GM23338 (cell line): ENCODE data around the gene ERBB4. TPM values are rescaled to one million over a fixed set of nuclear protein-coding genes. Genes with fewer than 3 reads are reported as not detected.

ENCODE experiments used
- ATAC-seq: fragments of 200-7000 bp; cut with Tn5 transposase; 3 replicates; pipeline ENCODE4 v1.9.1; 2020
- DNase-seq: peaks from one replicate; pipeline ENCODE4 v3.0.0-alpha.2; 2015; ENCODE audit warnings: low spot score
- H2AFZ ChIP-seq: fragments of 200-600 bp; sonication (generic); 2 replicates; pipeline ENCODE4 v1.8.0; 2016; ENCODE audit warnings: antibody characterized with exemption, mild to moderate bottlenecking, moderate library complexity
- H3F3A ChIP-seq: fragments of 200-600 bp; sonication (generic); replicated peaks from 2 replicates; pipeline ENCODE4 v1.8.0; 2017; ENCODE audit warnings: antibody characterized with exemption, mixed run types, low read depth
- H3K27ac ChIP-seq: fragments of 200-600 bp; sonication (generic); 2 replicates; pipeline ENCODE4 v1.6.1; 2016; ENCODE audit warnings: low read depth
- H3K27me3 ChIP-seq: fragments of 200-600 bp; sonication (generic); 2 replicates; pipeline ENCODE4 v1.8.0; 2016; ENCODE audit warnings: mild to moderate bottlenecking, mixed run types, moderate library complexity; ENCODE audit not compliant: insufficient read depth
- H3K36me3 ChIP-seq: fragments of 200-600 bp; sonication (generic); 2 replicates; pipeline ENCODE4 v1.8.0; 2016; ENCODE audit warnings: mild to moderate bottlenecking; ENCODE audit not compliant: insufficient read depth
- H3K4me1 ChIP-seq: fragments of 200-600 bp; sonication (generic); 2 replicates; pipeline ENCODE4 v1.8.0; 2016; ENCODE audit warnings: mild to moderate bottlenecking, moderate library complexity; ENCODE audit not compliant: insufficient read depth
- H3K4me2 ChIP-seq: fragments of 200-600 bp; sonication (generic); 2 replicates; pipeline ENCODE4 v1.7.1; 2017; ENCODE audit warnings: mixed run types
- H3K4me3 ChIP-seq: fragments of 200-600 bp; sonication (generic); 2 replicates; pipeline ENCODE4 v1.6.1; 2016; ENCODE audit warnings: mixed run types
- H3K79me2 ChIP-seq: fragments of 200-600 bp; sonication (generic); replicated peaks from 2 replicates; pipeline ENCODE4 v1.8.0; 2017; ENCODE audit warnings: mild to moderate bottlenecking; ENCODE audit not compliant: insufficient read depth
- H3K9me2 ChIP-seq: fragments of 200-600 bp; sonication (generic); 2 replicates; pipeline ENCODE4 v1.8.0; 2017; ENCODE audit not compliant: insufficient read depth
- H4K20me1 ChIP-seq: fragments of 200-600 bp; sonication (generic); replicated peaks from 2 replicates; pipeline ENCODE4 v1.8.0; 2017; ENCODE audit warnings: mild to moderate bottlenecking; ENCODE audit not compliant: insufficient read depth
- H3K27ac Mint-ChIP-seq: 2 replicates; pipeline ENCODE4 v1.8.0; 2020; ENCODE audit warnings: inconsistent platforms, mild to moderate bottlenecking, moderate library complexity, mixed read lengths
- H3K27me3 Mint-ChIP-seq: 3 replicates; pipeline ENCODE4 v1.8.0; 2022; ENCODE audit warnings: low read depth, mild to moderate bottlenecking, moderate library complexity, mixed read lengths, inconsistent platforms; ENCODE audit not compliant: insufficient read depth, poor library complexity
- H3K36me3 Mint-ChIP-seq: 3 replicates; pipeline ENCODE4 v1.8.0; 2021; ENCODE audit warnings: low read depth, mild to moderate bottlenecking, inconsistent platforms, moderate library complexity, mixed read lengths
- H3K4me1 Mint-ChIP-seq: 3 replicates; pipeline ENCODE4 v1.8.0; 2020; ENCODE audit warnings: mild to moderate bottlenecking, inconsistent platforms, mixed read lengths
- H3K4me3 Mint-ChIP-seq: 3 replicates; pipeline ENCODE4 v1.8.0; 2021; ENCODE audit warnings: moderate library complexity, mild to moderate bottlenecking, inconsistent platforms, mixed read lengths
- H3K9me3 Mint-ChIP-seq: 3 replicates; pipeline ENCODE4 v1.8.0; 2020; ENCODE audit warnings: moderate library complexity, mild to moderate bottlenecking, inconsistent platforms, mixed read lengths
- CREB1 ChIP-seq: fragments of 250-450 bp; sonication (Bioruptor Pico); IDR thresholded peaks from 2 replicates; pipeline ENCODE4 v1.5.0; 2020; ENCODE audit warnings: low read depth, mild to moderate bottlenecking, moderate library complexity
- EZH2 ChIP-seq: fragments of 200-600 bp; sonication (generic); IDR thresholded peaks from one replicate; pipeline ENCODE4 v1.8.0; 2017; ENCODE audit warnings: antibody characterized with exemption, mild to moderate bottlenecking, low read depth; ENCODE audit not compliant: unreplicated experiment
- EZH2phosphoT487 ChIP-seq: fragments of 200-600 bp; sonication (generic); IDR thresholded peaks from one replicate; pipeline ENCODE4 v1.8.1; 2018; ENCODE audit warnings: antibody characterized with exemption; ENCODE audit not compliant: unreplicated experiment
- JUNB ChIP-seq: IDR thresholded peaks from one replicate; pipeline ENCODE4 v1.6.1; 2016; ENCODE audit warnings: antibody characterized with exemption; ENCODE audit not compliant: unreplicated experiment
- NANOG ChIP-seq: IDR thresholded peaks from 2 replicates; pipeline ENCODE4 v1.6.1; 2016; ENCODE audit warnings: antibody characterized with exemption, borderline replicate concordance
- POLR2AphosphoS5 ChIP-seq: IDR thresholded peaks from 2 replicates; pipeline ENCODE4 v1.6.1; 2016; ENCODE audit warnings: antibody characterized with exemption, low read depth
- REST ChIP-seq: IDR thresholded peaks from one replicate; pipeline ENCODE4 v1.6.1; 2018; ENCODE audit warnings: antibody characterized with exemption; ENCODE audit not compliant: unreplicated experiment
- STAT1 ChIP-seq: IDR thresholded peaks from one replicate; pipeline ENCODE4 v1.6.1; 2016; ENCODE audit warnings: antibody characterized with exemption; ENCODE audit not compliant: unreplicated experiment
- ZNF331 ChIP-seq: fragments of 250-450 bp; sonication (Bioruptor Pico); IDR thresholded peaks from 2 replicates; pipeline ENCODE4 v1.5.0; 2020; ENCODE audit warnings: low read depth, mild to moderate bottlenecking, moderate library complexity
- ZNF462 ChIP-seq: fragments of 250-450 bp; sonication (Bioruptor Pico); IDR thresholded peaks from 2 replicates; pipeline ENCODE4 v1.5.0; 2020; ENCODE audit warnings: mild to moderate bottlenecking, moderate library complexity
- polyA plus RNA-seq: library from polyadenylated mRNA; unstranded; fragments of >200 nt; fragmentation: Nextera tagmentation; extraction: Ambion mirVana; gene quantifications from 2 replicates; pipeline ENCODE4 v1.2.1, GENCODE V29; 2016
- total RNA-seq: library from RNA; depleted of rRNA; stranded (reverse); fragments of >200 nt; shearing (Covaris generic); gene quantifications from 2 replicates; pipeline ENCODE4 v1.2.3, GENCODE V29; 2014

Gene ERBB4
- total and polyA plus RNA-seq, 2 experiments from 2014 or later: 0.73 to 1.1 TPM

- no peaks in the 10 kb centered on the region for H4K20me1 ChIP-seq
- H3K4me1 ChIP-seq: peaks cover 24% of the 10 kb centered on the region
- no peak overlapping the region; the same call in 1 of the 2 replicates for H3K27ac Mint-ChIP-seq
- TF ChIP-seq JUNB (no peak), CREB1 (CRISPR knock-in tag) (no peak), REST (no peak), POLR2AphosphoS5 (no peak), EZH2 (no peak), ZNF331 (CRISPR knock-in tag) (no peak), STAT1 (no peak), NANOG (no peak), ZNF462 (CRISPR knock-in tag) (no peak), EZH2phosphoT487 (no peak)
- H3F3A ChIP-seq: no peaks in the 10 kb centered on the region
- DNase-seq: no peak
- no peak for ATAC-seq
- H3K27me3 Mint-ChIP-seq: no peaks in the 10 kb centered on the region
- H3K9me3 Mint-ChIP-seq: no peaks in the 10 kb centered on the region
- H3K4me3 ChIP-seq: no peak overlapping the region
- peaks cover 16% of the 10 kb centered on the region for H3K4me1 Mint-ChIP-seq
- no peaks in the 10 kb centered on the region for H3K9me2 ChIP-seq
- H3K36me3 ChIP-seq: no peaks in the 10 kb centered on the region
- no peaks in the 10 kb centered on the region for H3K27me3 ChIP-seq
- H3K4me2 ChIP-seq: no peak overlapping the region
- H2AFZ ChIP-seq: no peak overlapping the region
- no peak overlapping the region for H3K27ac ChIP-seq
- H3K79me2 ChIP-seq: no peaks in the 10 kb centered on the region
- H3K36me3 Mint-ChIP-seq: no peaks in the 10 kb centered on the region
- no peak overlapping the region for H3K4me3 Mint-ChIP-seq
Measured at GRCh38 chr2:211387734-211388133, 1150.9 kb downstream of the ERBB4 start.
